Measurements from ENCODE around the gene DOC2A.

- TF ChIP-seq CTCF (tag by site-specific recombination; IDR thresholded peaks at IDR 0.05), result no peak
- TF ChIP-seq, protein P1, sequence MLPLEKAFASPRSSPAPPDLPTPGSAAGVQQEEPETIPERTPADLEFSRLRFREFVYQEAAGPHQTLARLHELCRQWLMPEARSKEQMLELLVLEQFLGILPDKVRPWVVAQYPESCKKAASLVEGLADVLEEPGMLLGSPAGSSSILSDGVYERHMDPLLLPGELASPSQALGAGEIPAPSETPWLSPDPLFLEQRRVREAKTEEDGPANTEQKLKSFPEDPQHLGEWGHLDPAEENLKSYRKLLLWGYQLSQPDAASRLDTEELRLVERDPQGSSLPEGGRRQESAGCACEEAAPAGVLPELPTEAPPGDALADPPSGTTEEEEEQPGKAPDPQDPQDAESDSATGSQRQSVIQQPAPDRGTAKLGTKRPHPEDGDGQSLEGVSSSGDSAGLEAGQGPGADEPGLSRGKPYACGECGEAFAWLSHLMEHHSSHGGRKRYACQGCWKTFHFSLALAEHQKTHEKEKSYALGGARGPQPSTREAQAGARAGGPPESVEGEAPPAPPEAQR (tag by site-specific recombination; IDR thresholded peaks at IDR 0.05), result no peak
- TF ChIP-seq SETDB1 (IDR thresholded peaks at IDR 0.05; ENCODE audit: insufficient read length, low read length), result no peak
- TF ChIP-seq ZNF843 (tag by site-specific recombination; IDR thresholded peaks at IDR 0.05), result no peak
- TF ChIP-seq ZNF596 (tag by site-specific recombination; IDR thresholded peaks at IDR 0.05), result no peak
- TF ChIP-seq ZNF274 (IDR thresholded peaks at IDR 0.05; ENCODE audit: low read length), result no peak
- TF ChIP-seq ZNF274 (tag by site-specific recombination; IDR thresholded peaks at IDR 0.05; ENCODE audit: borderline replicate concordance), result no peak
These were observed 25.5 kb downstream of the DOC2A start for GRCh38 chr16:29985271-29985811.
